Activated CD4-positive, alpha-beta T cell treated with anti-CD3 and anti-CD28 coated beads, Interleukin-2, amount 50 U/mL, for 16 hours (primary cell): Measurements from ENCODE around the gene CACNA1C.

ENCODE experiments used
- DNase-seq: peaks from one replicate; pipeline ENCODE4 v3.0.0-alpha.2; 2020

CACNA1C gene

GRCh38 chr12:2403221-2403976 lies 350.6 kb downstream of the CACNA1C start:
- DNase-seq = no peak

DNA sequence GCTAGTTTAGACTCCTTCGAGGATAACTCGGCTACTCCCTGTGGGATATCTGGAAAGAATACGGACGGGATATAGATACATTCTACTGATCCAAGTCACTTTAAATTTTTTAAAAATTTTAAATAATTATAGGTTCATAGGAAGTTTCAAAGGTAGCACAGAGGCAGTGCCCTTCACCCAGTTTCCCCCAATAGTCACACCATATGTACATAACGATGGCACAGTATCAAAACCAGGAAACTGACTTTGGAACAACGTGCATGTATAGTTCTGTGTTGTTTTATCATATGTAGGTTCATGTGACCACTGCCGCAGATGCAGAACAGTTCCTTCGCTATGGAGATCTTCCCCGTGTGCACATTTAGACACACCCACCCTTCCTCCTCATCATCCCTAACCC lies 352.3 kb downstream of the CACNA1C start:
- DNase-seq = no peak

DNA sequence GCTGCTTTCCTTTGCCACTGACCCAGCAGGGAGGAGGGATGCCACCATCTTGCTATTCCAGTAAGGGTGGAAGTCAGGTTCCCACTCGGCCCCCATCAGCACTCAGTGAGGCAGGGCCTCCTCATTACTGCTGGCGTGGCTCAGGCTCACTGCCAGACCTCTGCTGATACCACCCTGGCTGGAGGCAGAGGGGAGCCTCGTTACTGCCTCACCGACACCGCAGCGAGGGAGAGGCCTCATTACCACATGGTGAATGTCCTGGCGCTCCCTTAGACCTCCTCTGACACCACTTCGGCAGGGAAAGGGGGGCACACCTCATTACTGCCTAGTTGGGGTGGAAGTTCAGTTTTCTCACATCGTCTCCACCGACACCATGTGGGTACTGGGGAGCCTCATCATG lies 354.1 kb downstream of the CACNA1C start:
- DNase-seq = no peak

GRCh38 chr12:2408262-2408661 lies 355.5 kb downstream of the CACNA1C start:
- no peak for DNase-seq

DNA sequence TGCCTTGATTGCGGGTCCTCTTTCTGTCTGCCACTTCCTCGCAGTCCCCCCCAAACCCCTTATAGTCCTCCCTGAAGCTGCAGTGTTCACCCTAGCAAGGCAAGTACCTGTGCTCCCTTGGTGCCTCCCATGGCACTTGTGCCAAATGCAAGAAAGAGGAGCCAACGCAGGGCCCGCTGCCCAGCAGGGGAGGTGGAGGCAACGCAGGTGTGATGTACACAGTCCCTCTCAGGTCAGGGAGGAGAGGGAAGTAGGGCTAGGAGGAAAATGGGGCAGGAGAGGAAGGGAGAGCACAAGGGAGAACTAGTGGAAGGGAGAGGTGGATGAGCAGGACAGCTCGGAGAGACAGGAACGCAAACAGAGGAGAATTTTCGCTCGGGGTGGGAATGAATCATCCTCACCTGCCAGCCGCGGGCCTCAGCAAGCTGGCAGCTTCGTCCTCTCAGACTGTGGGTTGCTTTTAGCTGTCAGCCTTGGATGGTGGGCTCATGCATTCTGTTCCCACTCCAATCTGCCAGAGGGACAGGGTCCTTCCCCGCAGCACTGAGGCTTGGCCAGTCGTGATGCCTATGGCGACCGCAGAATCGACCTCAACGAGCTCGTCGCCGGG lies 357.0 kb downstream of the CACNA1C start:
- no peak for DNase-seq

GRCh38 chr12:2410496-2410895 lies 357.7 kb downstream of the CACNA1C start:
- no peak for DNase-seq

GRCh38 chr12:2411011-2411410 lies 358.2 kb downstream of the CACNA1C start:
- DNase-seq = no peak

GRCh38 chr12:2411616-2412304 lies 359.0 kb downstream of the CACNA1C start:
- DNase-seq = no peak

DNA sequence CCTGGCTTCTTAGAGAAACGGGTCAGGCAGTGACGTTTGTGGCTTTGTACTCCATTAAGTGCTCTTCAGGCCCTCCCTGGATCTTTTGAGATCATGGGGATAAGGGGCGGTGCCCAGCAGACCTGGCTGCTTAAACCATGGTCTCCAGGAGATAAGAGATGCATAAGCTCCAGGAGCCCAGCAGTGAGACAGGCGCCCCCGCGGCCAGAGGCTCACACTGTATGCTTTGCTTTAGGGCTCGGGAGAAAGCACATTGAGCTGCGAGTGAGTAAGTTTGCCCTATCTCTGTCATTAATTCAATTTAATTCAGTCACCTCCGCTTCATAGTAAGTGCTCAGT lies 359.5 kb downstream of the CACNA1C start:
- no peak for DNase-seq

- DNase-seq = no peak
Measured at GRCh38 chr12:2413301-2413700, 360.5 kb downstream of the CACNA1C start.

DNA sequence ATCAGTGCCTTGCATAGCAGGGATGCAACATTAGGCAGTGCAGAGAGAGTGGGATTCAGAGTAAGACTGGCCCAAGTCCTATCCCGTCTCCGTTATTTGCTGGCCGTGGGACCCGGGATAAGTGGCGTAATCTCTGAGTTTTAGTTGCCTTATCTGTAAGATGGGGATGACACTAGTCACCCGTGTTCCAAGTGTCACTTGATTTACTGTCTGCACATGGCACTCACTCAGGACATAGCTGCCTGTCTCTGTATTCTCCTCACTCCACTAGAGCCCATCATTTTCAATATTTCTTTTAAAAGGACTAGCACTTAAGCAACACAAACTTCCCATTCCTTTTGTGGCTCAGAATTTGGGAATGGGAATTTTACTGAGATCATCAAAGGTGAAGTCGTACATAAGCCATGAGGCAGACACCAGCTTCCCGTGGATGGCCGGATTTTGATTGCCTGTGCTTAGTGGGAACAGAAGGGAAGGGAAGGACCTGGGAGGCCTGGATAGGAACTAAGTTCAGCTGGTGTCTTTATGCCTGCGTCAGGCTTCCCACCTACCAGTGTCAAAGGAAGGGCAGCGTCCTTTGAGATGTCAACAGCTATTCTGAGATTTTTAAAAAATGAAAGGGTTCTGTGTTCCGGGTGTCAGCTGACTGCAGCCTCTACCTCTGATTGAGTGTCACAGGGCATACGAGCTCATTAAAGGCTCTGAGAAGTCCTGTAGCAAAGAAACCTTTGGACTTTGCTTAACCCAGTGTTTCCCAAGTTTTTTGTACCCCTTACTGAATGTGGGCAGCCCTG lies 361.4 kb downstream of the CACNA1C start:
- DNase-seq = no peak

GRCh38 chr12:2414810-2415567 lies 362.2 kb downstream of the CACNA1C start:
- no peak for DNase-seq

DNA sequence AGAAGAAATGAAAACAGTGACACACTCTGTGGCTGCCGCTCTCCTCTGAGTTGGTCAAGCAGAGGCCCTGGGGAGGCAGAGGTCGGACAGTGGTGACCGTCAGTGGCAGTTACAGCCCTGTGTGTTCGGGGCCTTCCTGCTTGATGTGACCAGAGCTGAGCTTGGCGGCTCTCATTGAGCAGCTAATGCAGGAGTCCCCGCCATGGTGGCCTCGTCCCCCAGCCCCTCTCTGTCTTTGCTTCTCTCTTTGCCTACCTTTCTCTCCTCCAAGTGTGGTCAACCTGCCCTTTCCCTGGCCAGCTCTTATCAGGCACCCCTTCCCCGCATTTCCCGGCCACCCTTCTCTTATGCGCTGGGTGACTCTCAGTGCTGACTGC lies 362.8 kb downstream of the CACNA1C start:
- DNase-seq = no peak

- DNase-seq = no peak
Measured at GRCh38 chr12:2416158-2416557, 363.4 kb downstream of the CACNA1C start.

GRCh38 chr12:2417481-2418160 lies 364.8 kb downstream of the CACNA1C start:
- DNase-seq = no peak

DNA sequence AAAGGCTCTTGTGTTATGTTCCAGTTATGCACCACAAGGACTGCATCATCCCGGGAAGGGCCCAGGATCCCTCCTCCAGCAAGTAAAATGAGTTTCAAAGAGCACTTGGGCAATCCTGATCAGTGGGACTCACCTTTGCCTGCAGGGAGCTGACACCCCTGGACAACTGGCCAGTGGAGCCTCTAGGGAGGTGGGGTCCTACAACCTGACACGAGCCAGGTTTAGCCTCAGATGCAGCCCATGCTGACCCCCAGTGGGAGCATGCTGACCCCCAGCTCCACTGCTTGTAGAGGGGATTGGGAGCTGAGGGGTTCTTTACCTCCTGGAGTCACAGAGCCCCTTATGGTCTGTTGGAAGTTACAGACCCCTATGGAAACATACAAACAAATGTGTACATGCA lies 365.8 kb downstream of the CACNA1C start:
- no peak for DNase-seq

- DNase-seq = no peak
Measured at GRCh38 chr12:2422591-2422990, 369.8 kb downstream of the CACNA1C start.

DNA sequence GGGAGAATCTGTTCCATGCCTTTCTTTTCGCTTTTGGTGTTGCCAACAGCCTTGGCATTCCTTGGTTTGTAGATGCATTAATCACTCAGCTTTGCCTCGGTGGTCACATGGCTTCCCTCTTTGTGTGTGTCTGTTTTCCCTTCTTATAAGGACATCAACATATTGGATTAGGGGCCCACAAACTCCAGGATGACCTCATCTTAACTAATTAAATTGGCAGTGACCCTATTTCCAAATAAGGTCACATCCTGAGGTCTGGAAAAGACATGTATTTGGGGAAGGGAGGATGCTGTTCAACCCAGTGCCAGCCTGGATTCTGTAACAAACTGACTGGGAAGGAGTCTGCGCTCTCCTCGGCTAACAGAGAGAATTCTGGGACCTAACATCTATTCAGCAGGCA lies 376.2 kb downstream of the CACNA1C start:
- DNase-seq = no peak

DNA sequence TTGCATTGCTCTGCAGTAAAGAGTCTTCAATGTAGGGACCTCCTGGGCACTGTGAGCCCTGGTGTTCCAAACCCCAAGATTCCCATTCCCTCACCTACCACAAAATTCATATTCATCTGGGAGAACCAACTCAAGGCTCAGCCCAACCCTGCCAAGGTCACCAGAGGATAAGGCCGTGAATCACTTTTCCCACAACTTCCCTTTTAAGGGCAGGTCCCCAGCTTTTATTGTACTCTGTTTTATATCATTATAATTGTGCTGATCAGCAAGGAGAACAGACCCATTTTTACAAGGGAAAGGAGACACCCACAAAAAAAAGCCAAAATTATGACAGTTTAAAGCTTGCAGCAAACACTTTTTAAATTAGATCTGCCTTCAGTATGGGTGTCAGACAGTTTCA lies 379.0 kb downstream of the CACNA1C start:
- no peak for DNase-seq

DNA sequence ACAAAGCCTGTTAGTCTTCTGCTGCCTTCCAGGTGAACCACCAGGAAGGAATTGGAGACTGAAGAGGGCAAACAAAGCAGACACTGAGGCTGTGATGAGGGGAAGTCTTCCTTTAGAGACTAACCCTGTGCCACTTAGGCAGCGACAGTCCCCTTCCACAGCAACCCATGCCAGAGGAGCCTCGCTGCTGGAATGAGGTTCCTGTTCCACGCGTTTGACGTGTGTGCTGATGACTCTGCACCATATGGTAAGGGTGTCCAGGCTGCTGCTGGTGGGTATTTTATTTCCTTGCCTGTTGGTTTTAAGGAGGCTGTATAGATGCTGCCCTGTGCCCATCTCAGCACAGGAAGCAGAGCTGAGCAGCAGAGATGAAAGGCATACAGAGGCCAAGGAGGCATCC lies 380.1 kb downstream of the CACNA1C start:
- DNase-seq = no peak

DNA sequence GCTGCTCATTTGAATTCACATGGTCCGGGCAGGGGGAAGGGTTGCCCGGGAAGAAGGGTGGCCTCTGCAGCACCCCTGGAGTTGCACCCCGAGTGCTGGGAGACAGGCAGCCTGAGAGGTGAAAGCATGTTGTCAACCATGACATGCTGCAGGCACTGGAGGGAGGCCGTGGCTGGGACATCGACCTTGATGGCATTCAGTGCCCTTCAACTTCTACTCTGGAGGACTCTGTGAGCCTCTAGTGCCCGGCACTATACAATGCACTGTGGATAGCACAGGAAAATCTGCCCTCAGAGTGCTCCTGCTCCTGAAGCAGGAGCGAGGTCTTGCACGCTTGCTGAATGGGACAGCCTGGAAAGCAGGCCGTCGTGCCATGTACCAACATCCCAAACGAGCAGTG lies 382.7 kb downstream of the CACNA1C start:
- no peak for DNase-seq
